Tibial artery (tissue), 4 donors: ENCODE results near the gene GPX3.

Experiments
- DNase-seq, 2 donors: peaks; one replicate each; pipeline ENCODE4 v3.0.0-alpha.2; 2019
- H3K27ac ChIP-seq, 2 donors: fragments of 200-600 bp; sonication (generic) in 1 of 2; 1 replicate in 1 of 2; 2 replicates in 1 of 2; pipeline ENCODE4 v1.5.1; 2018 to 2019; ENCODE audit warnings: mild to moderate bottlenecking in 1 of 2
- H3K27me3 ChIP-seq, 2 donors: fragments of 200-600 bp; sonication (generic) in 1 of 2; one replicate each; pipeline versions ENCODE4 v1.5.1 to v1.6.0; 2016 to 2019
- H3K36me3 ChIP-seq, 3 donors: fragments of 200-600 bp; sonication (generic) in 2 of 3; one replicate each; pipeline ENCODE4 v1.5.1; 2016 to 2019; ENCODE audit warnings: mild to moderate bottlenecking in 2 of 3
- H3K4me1 ChIP-seq, 4 donors: fragments of 200-600 bp; sonication (generic) in 2 of 4; 1 replicate in 3 of 4; 2 replicates in 1 of 4; pipeline ENCODE4 v1.5.1; 2016 to 2019
- H3K4me3 ChIP-seq, 2 donors: fragments of 200-600 bp; sonication (generic) in 1 of 2; 1 replicate in 1 of 2; 2 replicates in 1 of 2; pipeline ENCODE4 v1.5.1; 2018 to 2019; ENCODE audit warnings: mild to moderate bottlenecking in 2 of 2
- H3K9me3 ChIP-seq, 3 donors: fragments of 200-600 bp; sonication (generic) in 1 of 3; one replicate each; pipeline ENCODE4 v1.5.1; 2016 to 2019
- intact Hi-C: fragments of 100-400 bp; cut with DNase I; formaldehyde crosslinking; loops from one replicate; pipeline ENCODE4 v1.15.0; 2023; ENCODE audit warnings: low total_unique reads
- TF ChIP-seq, protein P1 (sequence below), 2 experiments: fragments of 200-600 bp in 1 of 2; fragments of 450-650 bp in 1 of 2; IDR thresholded peaks; one replicate each; pipeline ENCODE4 v1.5.1; 2017 to 2019; ENCODE audit warnings: antibody characterized with exemption in 2 of 2, mild to moderate bottlenecking in 1 of 2, moderate library complexity in 1 of 2

GPX3 gene

DNA sequence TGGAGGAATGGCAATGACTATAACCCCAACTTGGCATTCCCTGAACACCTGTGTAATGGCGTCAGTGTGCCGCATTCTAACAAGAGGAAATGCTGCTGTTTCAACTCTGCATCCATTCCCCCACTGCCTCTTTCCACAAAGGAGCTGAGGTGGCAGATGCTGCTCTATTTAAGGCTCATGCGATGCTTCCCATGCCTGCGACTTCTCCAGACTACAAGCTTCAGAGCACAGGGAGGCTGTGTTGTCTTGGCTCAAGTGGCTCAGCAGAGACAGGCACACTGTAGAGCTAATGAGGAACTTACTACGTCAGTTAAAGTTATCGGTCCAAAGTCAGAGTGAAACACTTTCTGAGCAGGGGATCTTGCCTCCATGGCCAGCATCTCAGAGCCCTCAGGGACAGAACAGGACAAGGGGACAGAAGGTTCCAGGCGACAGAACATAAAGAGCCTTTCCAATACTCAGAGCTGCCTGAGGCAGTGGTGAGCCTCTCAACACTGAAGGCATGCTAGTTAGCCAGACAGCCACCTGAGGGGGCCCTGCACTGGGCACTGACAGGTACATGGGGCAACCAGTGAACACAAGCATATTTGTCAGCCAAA is 38.6 kb downstream of the GPX3 start:
- Histone ChIP-seq H3K27me3 (no peaks in the 10 kb centered on the region), H3K27ac (no peak overlapping the region), H3K4me3 (no peak overlapping the region), H3K36me3 (peaks cover 40 to 73% (median 68%) of the 10 kb centered on the region in 3 donors), H3K4me1 (peaks cover 0 to 50% (median 35%) of the 10 kb centered on the region in 4 donors), H3K9me3 (no peaks in the 10 kb centered on the region)
- DNase-seq = no peak
- TF ChIP-seq, protein P1, sequence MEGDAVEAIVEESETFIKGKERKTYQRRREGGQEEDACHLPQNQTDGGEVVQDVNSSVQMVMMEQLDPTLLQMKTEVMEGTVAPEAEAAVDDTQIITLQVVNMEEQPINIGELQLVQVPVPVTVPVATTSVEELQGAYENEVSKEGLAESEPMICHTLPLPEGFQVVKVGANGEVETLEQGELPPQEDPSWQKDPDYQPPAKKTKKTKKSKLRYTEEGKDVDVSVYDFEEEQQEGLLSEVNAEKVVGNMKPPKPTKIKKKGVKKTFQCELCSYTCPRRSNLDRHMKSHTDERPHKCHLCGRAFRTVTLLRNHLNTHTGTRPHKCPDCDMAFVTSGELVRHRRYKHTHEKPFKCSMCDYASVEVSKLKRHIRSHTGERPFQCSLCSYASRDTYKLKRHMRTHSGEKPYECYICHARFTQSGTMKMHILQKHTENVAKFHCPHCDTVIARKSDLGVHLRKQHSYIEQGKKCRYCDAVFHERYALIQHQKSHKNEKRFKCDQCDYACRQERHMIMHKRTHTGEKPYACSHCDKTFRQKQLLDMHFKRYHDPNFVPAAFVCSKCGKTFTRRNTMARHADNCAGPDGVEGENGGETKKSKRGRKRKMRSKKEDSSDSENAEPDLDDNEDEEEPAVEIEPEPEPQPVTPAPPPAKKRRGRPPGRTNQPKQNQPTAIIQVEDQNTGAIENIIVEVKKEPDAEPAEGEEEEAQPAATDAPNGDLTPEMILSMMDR (IDR thresholded peaks at IDR 0.05) = no peak
- intact Hi-C loops = no loop called here

DNA sequence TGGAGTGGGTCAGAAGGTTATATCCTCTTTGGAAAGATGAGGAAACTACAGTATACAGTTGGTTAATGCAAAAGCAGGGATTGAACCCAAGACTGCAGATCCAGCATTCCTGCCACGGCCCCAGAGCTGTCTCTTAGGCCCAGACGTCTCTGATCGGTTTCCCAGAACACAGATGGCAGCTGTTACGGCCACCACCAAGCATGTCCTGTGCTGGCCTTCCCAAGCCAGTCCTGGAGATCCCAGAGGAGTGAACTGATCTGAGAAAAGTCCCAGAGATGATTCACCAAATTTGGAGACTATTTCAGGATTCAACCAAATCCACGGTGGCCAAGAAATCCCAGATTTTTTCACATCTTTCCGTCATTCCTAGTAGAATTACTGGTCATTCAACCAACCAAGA is 40.4 kb downstream of the GPX3 start:
- Histone ChIP-seq H3K4me3 (no peak overlapping the region), H3K4me1 (peaks cover 0 to 63% (median 44%) of the 10 kb centered on the region in 4 donors), H3K27ac (peak overlapping the region; percentile 10 to 44), H3K27me3 (no peaks in the 10 kb centered on the region), H3K9me3 (no peaks in the 10 kb centered on the region), H3K36me3 (peaks cover 24 to 56% (median 52%) of the 10 kb centered on the region in 3 donors)
- TF ChIP-seq, protein P1 (IDR thresholded peaks at IDR 0.05) = no peak
- intact Hi-C loops = no loop called here
- DNase-seq = no peak

DNA sequence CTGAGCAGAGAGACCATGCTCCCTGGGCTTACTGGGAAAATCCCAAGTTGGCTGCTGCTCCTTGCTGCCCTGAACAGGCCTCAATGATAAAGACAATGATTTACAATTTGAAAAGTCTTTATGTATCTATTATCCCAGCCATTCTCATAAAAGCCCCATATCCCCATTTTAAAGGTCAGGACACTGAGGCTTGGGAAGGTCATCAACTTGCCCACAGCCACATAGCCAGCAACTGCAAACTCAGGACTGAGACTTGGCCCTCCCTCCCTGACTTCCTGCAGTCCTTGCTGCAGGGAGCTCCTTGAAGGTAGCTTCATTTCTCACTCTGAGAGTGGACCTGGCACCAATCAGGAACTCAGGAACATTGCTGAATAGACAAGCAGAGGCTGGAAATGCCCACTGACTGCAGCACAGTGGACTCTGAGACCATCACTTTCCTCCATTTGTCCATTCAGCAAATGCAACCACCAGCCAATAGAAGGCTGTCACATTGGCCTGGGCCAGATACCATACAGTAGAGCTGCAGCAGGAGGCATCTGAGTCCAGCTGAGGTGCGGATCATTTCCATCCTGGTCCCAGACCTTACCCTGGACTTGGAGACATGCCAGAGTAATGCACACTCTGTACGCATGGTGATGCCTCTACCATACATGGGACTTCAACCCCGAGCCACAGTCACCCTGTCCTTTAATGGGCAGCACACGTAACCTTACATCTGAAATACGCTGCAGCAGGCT is 42.2 kb downstream of the GPX3 start:
- H3K4me1 ChIP-seq = peaks cover 0 to 70% (median 44%) of the 10 kb centered on the region in 4 donors
- H3K9me3 ChIP-seq = no peaks in the 10 kb centered on the region
- H3K4me3 ChIP-seq = no peak overlapping the region
- DNase-seq = no peak
- TF ChIP-seq, protein P1 (IDR thresholded peaks at IDR 0.05) = no peak
- intact Hi-C loops = no loop called here
- no peaks in the 10 kb centered on the region for H3K27me3 ChIP-seq
- peaks cover 12 to 49% (median 35%) of the 10 kb centered on the region in 3 donors for H3K36me3 ChIP-seq
- peak overlapping the region; percentile 70 to 73 for H3K27ac ChIP-seq

DNA sequence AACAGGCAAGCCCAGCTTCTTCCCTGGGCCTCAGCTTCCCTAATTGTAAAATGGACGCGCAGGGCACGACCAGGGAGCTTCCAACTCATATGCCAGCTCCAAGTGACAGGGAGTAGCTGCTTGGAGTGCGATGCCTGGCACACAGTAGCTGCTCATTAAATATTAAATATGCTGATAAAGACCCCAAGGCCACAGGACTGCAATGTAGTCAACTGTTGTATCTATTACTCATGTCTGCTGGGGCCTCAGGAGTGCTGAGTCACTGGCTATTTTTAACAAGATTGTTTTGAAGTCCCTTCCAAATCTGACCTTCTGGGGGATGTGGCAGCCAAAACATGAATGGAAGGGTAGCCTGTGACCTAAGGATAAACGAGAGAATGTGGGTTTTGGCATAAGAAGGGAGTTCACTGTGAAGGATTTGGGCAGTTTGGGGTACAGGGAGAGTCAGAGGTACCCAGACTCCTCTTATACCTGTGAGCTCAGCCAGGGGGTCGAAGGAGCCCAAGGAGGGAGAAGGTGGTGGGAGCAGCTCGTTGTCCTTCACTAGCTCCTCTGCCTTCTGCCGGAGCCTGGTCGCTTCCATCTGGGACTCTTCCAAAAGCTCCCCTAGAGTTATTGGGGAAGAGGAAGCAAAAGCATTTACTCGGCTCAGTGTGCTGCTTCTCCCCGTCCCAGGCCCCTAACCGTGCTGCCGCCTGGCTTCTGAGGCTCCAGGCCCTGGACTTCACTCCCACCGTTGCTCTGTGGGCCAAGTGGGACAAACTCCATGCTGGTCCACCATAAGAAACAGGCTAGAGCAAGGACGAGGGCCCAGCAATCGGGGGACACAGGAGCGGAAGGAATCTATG is 43.0 kb downstream of the GPX3 start:
- peaks cover 12 to 42% (median 27%) of the 10 kb centered on the region in 3 donors for H3K36me3 ChIP-seq

DNA sequence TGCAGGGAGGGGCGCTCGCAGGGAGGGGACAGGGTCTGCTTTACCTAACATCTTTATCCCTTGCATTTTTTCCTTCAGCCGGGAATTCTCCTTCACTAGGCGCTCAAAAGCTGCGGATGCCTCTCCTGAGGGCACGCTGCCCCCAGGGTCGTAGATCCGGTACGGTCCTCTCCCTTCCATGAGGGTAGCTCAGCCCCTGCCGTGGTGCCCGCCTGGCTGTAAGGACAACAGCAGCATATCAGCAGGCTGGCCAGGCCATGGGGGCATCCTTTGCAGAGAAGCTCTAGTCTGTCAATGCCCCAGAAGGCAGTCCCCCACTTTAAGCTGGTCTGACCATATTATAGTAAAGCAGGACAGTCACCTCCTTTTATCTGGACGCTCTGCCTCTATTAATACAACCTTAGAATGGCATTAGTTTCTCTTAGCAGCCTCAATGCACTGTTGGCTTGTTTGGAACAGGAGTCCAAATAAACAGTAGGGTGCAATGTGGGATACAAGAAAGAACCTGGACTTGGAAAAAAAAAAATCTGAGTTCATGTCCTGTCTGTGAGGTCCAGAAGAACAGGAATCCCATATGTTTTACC is 44.6 kb downstream of the GPX3 start:
- TF ChIP-seq, protein P1 (IDR thresholded peaks at IDR 0.05) = no peak
- Histone ChIP-seq H3K4me1 (peaks cover 0 to 83% (median 55%) of the 10 kb centered on the region in 4 donors), H3K9me3 (no peaks in the 10 kb centered on the region), H3K4me3 (no peak overlapping the region), H3K27ac (peak overlapping the region in 1 of 2 donors; percentile 73), H3K27me3 (no peaks in the 10 kb centered on the region), H3K36me3 (peaks cover 12 to 32% (median 16%) of the 10 kb centered on the region in 3 donors)
- DNase-seq = no peak
- intact Hi-C loops = no loop called here

More for the DNA sequence above, 43.0 kb downstream of the GPX3 start:
- peaks cover 0 to 78% (median 50%) of the 10 kb centered on the region in 4 donors for H3K4me1 ChIP-seq
- intact Hi-C loops = no loop called here
- DNase-seq = peak in 1 of 2 donors; percentile 63
- H3K9me3 ChIP-seq = no peaks in the 10 kb centered on the region
- H3K27me3 ChIP-seq = no peaks in the 10 kb centered on the region
- H3K27ac ChIP-seq = peak overlapping the region; percentile 70 to 73
- H3K4me3 ChIP-seq = no peak overlapping the region
- TF ChIP-seq, protein P1 (IDR thresholded peaks at IDR 0.05) = no peak
